ENCODE data around the gene FAM107B. TPM values are rescaled to one million over a fixed set of nuclear protein-coding genes. Genes with fewer than 3 reads are reported as not detected.

FAM107B gene
- total and polyA plus RNA-seq, 11 donors, result 1.9 to 27.6 (median 4.9) TPM

GRCh38 chr10:14673189-14673861 is 101.4 kb downstream of the FAM107B start:
- 36 to 44% (median 40%) methylated on average over 9 of the region's 9 CpGs for WGBS, 4 donors
- ATAC-seq, result no peak
- Histone ChIP-seq H3K27ac (no peak overlapping the region), H3K9me3 (no peaks in the 10 kb centered on the region), H3K4me3 (peak overlapping the region in 5 of 12 donors; percentile 4 to 38 (median 8)), H3K27me3 (peaks cover 0 to 3% (median 0%) of the 10 kb centered on the region in 9 donors), H3K4me1 (peaks cover 0 to 21% (median 0%) of the 10 kb centered on the region in 12 donors), H3K36me3 (no peaks in the 10 kb centered on the region)
- DNase-seq, result no peak
- intact Hi-C loops (cut with DNase I), result no loop called here
- TF ChIP-seq POLR2A (IDR thresholded peaks at IDR 0.05), result no peak
- TF ChIP-seq CTCF (IDR thresholded peaks at IDR 0.05), result no peak

GRCh38 chr10:14671386-14671831 is 103.3 kb downstream of the FAM107B start:
- TF ChIP-seq CTCF (IDR thresholded peaks at IDR 0.05) (no peak), POLR2A (IDR thresholded peaks at IDR 0.05) (no peak)
- peak overlapping the region in 6 of 12 donors; percentile 20 to 64 (median 50) for H3K27ac ChIP-seq
- peaks cover 0 to 21% (median 0%) of the 10 kb centered on the region in 12 donors for H3K4me1 ChIP-seq
- WGBS, 4 donors, result 82 to 91% (median 85%) methylated on average over 6 of the region's 6 CpGs
- DNase-seq (no peak), ATAC-seq (no peak)
- no peak overlapping the region for H3K4me3 ChIP-seq
- H3K36me3 ChIP-seq, result no peaks in the 10 kb centered on the region
- H3K27me3 ChIP-seq, result no peaks in the 10 kb centered on the region
- no peaks in the 10 kb centered on the region for H3K9me3 ChIP-seq
- intact Hi-C loops (cut with DNase I), result no loop called here

GRCh38 chr10:14670551-14671240 is 104.0 kb downstream of the FAM107B start:
- no peak for DNase-seq
- Histone ChIP-seq H3K27me3 (no peaks in the 10 kb centered on the region), H3K4me3 (peak overlapping the region in 1 of 12 donors; percentile 4), H3K27ac (peak overlapping the region in 9 of 12 donors; percentile 12 to 64 (median 46)), H3K9me3 (peaks cover 0 to 2% (median 0%) of the 10 kb centered on the region in 12 donors), H3K4me1 (peaks cover 0 to 21% (median 0%) of the 10 kb centered on the region in 12 donors), H3K36me3 (no peaks in the 10 kb centered on the region)
- WGBS, 4 donors, result 70 to 79% (median 77%) methylated on average over 8 of the region's 8 CpGs
- ATAC-seq, result peak in 2 of 4 donors; percentile 57 to 59
- intact Hi-C loops (cut with DNase I), result no loop called here
- TF ChIP-seq POLR2A (IDR thresholded peaks at IDR 0.05), result no peak
- TF ChIP-seq CTCF (IDR thresholded peaks at IDR 0.05), result no peak

- TF ChIP-seq POLR2A (IDR thresholded peaks at IDR 0.05) (no peak), CTCF (IDR thresholded peaks at IDR 0.05) (no peak)
- intact Hi-C loops (cut with DNase I), result no loop called here
- 91 to 98% (median 94%) methylated on average over 1 of the region's 1 CpG for WGBS, 4 donors
Measured at GRCh38 chr10:14669576-14669975, 105.1 kb downstream of the FAM107B start.

More at GRCh38 chr10:14669576-14669975, 105.1 kb downstream of the FAM107B start:
- peaks cover 0 to 24% (median 0%) of the 10 kb centered on the region in 12 donors for H3K4me1 ChIP-seq
- peaks cover 0 to 2% (median 0%) of the 10 kb centered on the region in 12 donors for H3K9me3 ChIP-seq
- no peak overlapping the region for H3K27ac ChIP-seq
- ATAC-seq (no peak), DNase-seq (no peak)
- H3K27me3 ChIP-seq, result no peaks in the 10 kb centered on the region
- no peak overlapping the region for H3K4me3 ChIP-seq
- H3K36me3 ChIP-seq, result no peaks in the 10 kb centered on the region

Measured in heart left ventricle (tissue), 16 donors.